Measurements from ENCODE around the gene PYROXD2.
"Not testable (repeated sequence)": the region's sequence is repeated elsewhere in the genome, so short reads cannot be mapped to it uniquely, and the experiment has no call there.

The PYROXD2 gene

GRCh38 chr10:98394851-98395440 lies 20.0 kb downstream of the PYROXD2 start:
- no peak for DNase-seq

GRCh38 chr10:98391578-98391991 lies 23.4 kb downstream of the PYROXD2 start:
- DNase-seq = peak in 24 of 56 donors; percentile 3 to 55 (median 22)

- DNase-seq = no peak
These were observed 23.9 kb downstream of the PYROXD2 start for GRCh38 chr10:98391065-98391464.

- DNase-seq = no peak
These were observed 24.6 kb downstream of the PYROXD2 start for GRCh38 chr10:98390406-98390805.

DNA sequence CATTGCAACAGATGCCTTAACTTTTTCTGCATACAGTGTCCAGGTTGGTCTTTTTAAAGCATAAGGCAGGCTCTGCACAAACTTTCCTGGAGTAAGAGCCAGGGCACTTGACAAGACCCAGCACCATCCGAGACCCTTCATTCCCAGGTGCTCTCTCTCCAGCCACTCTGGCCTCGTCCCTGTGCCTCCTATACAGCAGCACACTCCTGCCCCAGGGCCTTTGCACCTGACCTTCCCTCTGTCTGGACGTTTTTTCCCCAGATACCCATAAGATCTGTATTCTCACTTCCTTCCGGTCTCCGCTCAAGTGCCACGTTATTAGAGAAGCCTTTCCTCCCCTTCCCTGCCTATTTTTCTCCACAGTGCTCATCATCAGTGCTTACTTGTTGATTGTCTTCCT lies 25.6 kb downstream of the PYROXD2 start:
- DNase-seq = no peak

GRCh38 chr10:98388101-98388655 lies 26.8 kb downstream of the PYROXD2 start:
- DNase-seq = no peak

GRCh38 chr10:98384531-98385133 lies 30.4 kb downstream of the PYROXD2 start:
- DNase-seq = no peak

DNA sequence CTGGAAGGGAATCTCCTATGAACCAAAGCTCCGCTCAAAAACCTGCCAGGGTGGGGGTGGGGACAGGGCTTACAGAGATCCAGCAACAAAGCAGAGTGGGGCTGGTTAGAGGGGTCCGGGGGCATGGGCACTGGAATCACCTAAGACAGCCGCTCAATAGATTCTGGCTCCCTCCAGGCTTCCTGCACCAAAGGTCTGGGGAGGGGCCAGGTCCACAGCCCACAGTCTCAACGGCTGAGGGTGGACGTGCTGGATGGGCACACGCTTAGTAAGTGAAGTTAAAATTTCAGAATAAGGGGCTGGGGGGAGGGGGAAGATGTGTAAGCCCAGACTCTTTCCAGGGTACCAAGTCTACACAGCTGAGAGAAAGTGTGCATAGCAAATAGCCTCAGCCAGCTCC lies 31.1 kb downstream of the PYROXD2 start:
- no peak for DNase-seq

GRCh38 chr10:98383134-98383667 lies 31.8 kb downstream of the PYROXD2 start:
- not testable (repeated sequence) for DNase-seq

DNA sequence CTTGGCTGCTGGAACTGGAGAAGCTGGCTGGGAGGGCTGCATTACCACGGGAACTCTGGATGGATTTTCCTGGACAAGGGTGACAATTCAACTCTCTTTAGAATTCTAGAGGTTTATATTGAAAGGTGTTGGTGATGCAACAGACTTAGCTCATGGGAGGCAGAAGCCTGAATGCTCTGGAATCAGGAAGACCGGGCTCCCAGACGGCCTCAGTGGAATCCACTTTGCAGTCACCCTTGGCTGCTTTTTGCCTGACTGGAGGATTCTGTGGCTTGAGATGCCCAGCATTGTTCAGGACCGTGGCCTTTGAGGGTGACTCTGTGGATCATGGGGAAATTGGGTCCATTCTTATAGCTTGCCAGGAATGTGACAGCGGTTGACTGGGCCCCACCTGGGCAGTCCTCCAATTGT lies 32.3 kb downstream of the PYROXD2 start:
- DNase-seq = no peak

- no peak for DNase-seq
These were observed 34.3 kb downstream of the PYROXD2 start for GRCh38 chr10:98380493-98381339.

DNA sequence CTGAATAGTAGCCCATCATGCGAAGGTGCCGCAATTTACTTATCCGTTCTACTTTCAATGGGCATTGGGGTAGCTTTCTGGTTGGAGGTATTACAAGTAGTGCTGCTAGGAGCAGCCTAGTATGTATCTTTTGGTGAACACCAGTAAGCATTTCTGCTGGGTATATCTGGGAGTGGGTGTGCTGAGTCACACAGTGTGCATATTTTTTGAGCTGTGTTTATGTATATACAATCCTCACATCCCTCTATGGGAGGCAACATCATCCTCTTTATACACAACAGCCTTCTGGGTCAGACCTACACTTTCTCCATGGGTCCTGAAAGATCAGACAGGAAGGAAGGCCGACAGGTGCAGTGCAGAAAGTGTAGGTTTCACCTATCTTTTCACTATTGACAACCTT lies 36.3 kb downstream of the PYROXD2 start:
- peak in 3 of 56 donors; percentile 4 to 26 (median 5) for DNase-seq

DNA sequence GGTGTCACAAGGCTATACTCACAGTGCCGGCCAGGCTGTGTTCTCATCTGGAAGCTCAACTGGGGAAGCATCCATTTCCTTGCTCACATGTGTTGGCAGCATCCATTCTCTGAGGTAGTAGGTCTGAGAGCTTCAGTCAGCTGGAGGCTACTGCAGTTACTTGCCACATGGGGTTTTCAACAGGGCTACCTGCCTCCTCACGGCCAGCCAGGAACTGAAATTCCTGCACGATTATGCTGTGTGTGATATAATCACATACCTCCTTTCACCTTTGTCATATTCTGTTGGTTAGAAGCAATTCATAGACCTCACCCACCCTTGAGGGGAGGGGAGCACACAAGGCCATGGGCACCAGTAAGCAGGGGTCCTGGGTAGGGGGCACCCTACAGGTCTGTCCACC lies 37.4 kb downstream of the PYROXD2 start:
- DNase-seq = no peak

GRCh38 chr10:98377001-98377400 lies 38.0 kb downstream of the PYROXD2 start:
- no peak for DNase-seq

DNA sequence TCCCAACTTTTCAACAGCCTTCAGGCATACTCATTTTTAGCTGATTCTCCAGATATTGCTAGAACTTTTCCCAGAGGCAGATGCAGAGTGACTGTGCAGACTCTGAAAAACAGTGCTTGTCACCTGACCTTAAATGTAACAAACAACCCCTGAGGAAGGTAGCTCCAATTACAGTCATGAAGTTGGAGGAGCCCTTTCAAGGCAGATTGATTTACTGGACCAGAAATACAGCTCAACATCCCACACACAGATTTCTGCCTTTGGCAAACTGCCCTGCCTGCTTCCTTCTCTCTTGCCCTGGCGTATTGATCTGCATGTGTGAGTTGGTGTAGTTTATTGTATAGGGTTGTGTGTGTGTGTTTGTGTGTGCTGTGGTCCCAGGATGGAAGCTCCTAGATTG lies 38.5 kb downstream of the PYROXD2 start:
- DNase-seq = peak in 6 of 56 donors; percentile 3 to 34 (median 6)

DNA sequence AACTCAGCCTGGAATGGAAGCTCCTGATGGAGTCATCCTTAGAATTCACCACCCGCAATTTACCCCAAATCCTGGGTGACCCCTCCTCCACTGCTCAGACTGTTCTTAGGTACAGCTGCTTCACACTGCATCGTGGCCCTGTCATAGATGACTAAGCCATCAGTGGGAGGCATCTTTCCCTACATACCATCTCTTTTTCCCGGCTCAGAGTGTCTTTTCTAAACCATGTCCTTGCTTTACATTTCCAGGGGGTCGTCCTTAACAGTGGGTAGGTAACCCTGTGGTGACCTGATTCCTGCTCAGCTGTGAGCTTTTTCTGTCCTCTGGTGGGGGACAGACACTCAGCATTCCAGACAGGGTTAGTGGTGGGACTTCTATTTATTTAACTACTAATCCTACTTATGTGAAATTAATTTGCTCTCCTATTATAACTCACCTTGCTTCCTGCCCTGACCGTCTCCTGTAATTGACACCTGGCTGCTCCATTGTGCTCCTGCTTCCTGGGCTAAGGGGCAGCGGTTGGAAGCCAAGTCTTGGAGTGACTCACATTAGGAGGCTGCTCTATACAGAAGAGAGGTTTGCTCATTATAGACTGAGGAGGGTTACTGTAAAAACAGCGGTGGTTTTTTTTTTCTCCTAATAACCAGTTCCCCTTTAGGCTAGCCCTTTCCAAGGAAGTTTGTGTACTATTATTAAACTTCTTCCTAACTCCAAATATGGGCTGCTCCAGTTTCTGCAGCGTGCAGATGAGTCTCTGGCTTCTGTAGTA lies 40.6 kb downstream of the PYROXD2 start:
- DNase-seq = peak in 3 of 56 donors; percentile 4 to 15 (median 4)

DNA sequence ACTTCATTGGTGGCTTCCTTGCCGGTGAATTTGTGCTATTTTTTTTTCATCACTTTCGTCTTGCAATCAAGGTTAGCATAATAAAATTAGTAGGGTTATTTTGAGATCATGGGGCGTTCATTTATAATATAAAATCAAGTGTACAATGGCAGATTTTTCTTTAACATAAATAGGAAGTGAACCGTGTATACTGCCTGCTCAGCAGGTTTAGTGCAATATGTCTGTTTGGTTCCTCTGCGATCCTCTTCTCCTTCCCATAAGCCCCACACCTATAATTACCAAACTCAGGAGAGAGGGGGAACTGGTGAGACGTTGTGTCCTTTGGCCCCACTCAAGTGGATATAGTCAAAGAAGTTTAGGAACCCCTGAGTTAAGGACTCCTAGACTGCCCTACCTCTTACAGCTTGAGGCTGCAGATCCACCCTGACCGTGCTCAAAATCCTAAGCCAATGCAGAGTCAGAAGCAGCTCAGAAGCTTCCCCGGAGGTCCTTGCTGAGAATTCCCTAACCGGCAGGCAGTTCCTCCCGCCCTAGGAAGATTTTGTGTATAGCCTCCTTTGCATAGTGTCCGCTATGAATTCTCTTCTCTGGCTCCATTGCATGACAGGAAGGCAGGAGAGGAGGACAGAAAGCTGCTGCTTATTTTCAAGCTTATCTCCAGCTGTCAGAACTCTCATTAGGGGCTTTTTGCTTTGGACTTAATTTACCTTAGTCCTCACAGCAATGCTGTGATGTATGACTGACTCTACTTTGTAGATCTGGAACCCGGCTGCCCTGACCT lies 41.5 kb downstream of the PYROXD2 start:
- DNase-seq = no peak

- DNase-seq = no peak
These were observed 43.9 kb downstream of the PYROXD2 start for GRCh38 chr10:98370831-98371820.

- DNase-seq = no peak
These were observed 45.2 kb downstream of the PYROXD2 start for GRCh38 chr10:98369801-98370200.

Data from amygdala (tissue), 56 donors.